HG03521 (cell line): ENCODE measurements around the gene GET4.
"Not testable (repeated sequence)": the region's sequence is repeated elsewhere in the genome, so short reads cannot be mapped to it uniquely, and the experiment has no call there.

Experiments used
- ATAC-seq: cut with Tn5 transposase; IDR thresholded peaks from one replicate; pipeline ENCODE4 v1.9.1; 2021; ENCODE audit warnings: mild to moderate bottlenecking, moderate library complexity; ENCODE audit not compliant: unreplicated experiment

Gene GET4

DNA sequence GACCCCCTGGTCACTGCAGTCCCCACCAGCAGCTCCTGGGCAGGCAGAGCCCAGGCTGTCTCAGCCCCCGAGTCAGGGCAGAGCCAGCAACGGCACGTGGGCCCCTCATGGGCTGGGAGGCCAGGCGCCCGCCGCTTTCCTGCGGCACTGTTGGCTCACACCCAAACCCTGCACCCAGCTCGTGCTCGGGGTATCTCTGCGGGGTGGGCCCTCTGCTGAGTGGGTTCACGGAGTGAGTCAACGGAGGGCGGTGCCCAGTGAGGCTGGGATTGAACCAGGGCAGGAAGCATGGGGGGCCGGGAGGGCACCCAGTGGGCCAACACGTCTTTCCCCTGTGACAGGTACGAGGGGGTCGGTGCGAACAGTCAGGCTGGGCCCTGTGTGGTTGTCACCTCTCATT is 49.2 kb downstream of the GET4 start:
- no peak for ATAC-seq

DNA sequence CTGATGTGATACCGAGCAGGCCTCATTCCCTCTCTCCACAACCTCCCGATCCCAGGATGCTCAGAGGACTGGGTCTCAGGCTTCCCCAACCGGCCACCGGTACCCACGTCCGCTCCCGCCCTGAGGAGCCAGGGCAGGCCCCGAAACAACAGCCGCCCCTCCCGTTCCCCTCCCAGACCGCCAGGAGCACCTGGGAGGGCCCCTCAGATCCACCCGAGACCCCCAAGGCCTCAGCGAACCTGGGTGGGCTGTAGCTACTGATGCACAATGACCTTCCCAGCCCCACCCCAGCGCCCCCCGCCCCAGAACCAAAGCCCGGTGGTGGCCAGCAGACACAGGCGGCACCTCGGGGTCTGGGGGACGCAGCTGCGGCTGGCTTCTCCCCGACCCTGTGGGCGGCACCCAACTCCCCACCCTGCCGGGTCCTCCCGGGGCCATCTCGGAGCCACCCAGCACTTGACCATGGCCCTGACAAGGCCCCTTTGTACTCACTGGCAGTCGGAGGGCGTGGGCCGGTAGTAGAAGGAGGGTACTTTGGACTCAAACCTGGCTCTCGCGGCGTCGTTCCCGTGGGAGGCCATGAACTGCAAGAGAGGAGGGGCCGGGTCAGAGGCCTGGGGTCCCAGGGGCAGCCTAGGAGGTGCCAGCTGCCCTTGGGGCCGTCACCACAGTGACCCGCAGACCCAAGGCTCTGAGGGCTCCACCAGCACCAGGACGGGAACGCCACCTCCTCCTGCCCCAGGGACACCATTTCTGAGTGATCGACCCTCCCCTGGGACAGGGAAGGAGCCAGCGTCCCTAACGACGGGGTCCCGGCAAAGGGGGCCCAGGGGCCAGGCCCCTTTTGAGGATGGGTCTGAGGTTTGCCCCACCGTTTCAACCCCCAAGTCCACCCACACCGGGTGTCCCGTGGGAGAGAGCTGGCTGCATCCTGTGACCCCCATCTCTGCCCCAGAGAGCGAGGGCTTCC is 50.0 kb downstream of the GET4 start:
- ATAC-seq: no peak

DNA sequence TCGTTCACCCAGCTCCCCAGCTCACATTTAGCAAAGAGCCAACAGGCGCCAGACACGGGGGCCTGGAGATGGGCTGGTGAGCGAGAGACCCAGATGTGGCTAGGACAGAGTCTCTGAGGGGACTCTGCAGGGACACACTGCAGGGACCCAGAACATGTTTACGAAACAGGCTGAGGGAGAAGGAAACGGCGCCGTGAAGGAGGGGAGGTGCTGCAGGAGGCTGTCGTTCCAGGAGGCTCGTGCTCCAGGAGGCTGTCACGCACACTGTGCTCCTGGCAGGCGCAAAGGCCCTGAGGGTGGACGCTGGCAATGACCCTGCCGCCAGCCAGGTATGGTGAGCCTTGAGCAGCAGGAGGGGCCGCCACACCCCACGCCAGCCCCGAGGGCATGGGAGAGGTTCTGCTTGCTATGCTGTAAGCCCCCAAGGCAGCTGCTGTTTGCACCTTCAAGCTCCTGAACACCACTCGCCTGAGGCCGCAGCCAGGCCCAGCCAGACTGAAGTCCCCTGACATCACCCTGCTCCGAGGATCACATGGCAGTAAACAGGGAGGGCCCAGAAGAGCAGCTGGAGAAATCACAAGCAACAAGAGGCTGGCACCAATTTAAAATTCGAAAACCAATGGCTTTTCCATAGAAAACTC is 50.8 kb downstream of the GET4 start:
- no peak for ATAC-seq

DNA sequence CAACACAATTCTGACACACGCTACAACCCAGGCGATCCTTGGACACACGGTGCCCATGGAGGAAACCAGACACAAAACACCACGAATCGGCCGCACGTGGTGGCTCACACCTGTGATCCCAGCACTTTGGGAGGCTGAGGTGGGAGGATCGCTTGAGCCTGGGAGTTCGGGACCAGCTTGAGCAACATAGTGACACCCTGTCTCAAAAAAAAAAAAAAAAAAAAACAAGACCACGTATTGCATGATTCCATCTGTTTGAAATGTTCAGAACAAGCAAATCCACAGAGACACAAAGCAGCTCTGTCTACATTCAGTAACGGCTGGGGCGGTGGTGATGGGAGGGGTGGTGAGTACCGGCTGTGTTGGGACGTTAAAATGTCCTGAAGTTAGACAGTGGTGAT is 53.0 kb downstream of the GET4 start:
- no peak for ATAC-seq

DNA sequence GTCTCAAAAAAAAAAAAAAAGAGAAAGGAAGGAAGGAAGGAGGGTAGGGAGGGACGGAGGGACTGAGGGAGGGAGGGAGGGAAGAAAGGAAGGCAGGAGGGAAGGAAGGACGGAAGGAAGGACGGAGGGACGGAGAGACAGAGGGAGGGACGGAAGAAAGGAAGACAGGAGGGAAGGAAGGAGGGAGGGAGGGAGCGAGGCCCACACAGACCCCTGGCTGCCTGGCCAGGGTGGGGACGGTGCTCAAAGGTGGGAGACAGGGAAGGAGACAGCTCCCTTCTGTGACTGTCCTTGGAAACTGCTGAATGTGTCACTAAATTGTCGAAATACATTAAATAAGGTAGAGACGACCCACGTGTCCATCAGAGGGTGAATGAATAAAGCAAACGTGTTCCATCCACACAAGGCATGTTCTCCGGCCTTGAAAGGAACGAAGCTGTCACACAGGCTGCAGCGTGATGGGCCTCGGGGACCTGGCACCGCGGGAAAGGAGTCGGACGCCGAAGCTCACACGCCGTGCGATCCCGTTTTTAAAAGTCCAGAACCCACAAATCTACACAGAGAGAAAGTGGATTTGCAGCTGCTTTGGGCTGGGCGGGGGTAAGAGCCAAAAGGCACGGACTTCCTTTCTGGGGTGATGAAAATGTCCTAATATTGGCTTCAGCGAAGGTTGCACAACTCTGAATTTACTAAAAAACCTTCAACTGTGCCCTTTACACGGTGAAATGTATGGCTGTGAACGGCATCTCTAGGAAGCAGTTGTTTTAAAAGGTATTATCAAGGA is 54.8 kb downstream of the GET4 start:
- ATAC-seq: no peak

DNA sequence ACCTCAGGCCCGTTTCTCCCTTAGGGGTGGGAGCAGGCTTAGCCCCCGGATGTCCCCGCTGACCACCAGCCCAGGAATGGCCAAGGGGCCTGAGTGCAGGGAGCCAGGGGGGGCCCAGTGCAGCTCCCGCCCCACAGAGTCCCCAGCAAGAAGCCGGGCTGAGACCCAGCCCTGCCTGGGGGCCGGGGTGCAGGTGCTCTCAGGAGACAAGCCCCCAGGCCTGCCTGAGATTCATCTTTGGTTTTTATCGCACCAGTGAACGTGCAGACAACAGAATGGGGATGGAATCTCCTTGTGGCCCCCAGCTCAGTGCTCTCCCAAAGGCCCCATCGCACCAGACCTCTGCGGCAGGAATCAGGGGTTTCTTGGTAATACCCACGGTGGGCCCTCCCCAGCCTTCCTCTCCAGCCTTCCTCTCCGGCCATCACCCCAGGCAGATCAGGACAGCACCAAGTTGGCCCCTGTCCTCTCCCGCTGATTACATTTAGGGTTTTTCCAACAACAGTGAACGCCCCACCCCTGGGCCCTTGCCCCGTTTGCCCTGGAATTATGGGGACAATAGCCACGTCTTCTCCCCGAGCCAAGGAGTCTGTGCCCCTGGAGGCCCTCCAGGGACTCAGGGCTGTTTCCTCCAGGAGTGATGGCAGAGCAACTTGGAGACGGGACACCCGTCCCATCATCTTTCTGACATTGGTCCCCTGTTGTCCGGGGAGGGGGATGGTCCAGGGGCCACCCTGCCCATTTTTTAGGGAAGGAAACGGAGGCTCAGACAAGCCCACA is 55.7 kb downstream of the GET4 start:
- no peak for ATAC-seq

DNA sequence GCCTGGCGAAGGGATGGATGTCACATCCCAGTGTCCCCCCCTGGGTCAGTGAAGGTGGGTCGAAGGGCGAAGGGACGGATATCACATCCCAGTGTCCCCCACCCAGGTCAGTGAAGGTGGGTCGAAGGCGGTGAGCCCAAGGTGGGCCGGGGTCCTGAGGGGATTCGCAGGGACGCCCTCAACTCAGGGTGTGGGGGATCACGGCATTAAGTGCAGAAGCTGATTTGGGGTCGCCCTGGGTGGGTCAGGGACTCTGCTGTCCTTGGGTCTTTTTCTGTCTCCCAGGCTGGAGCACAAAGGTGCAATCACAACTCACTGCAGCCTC is 56.3 kb downstream of the GET4 start:
- no peak for ATAC-seq

DNA sequence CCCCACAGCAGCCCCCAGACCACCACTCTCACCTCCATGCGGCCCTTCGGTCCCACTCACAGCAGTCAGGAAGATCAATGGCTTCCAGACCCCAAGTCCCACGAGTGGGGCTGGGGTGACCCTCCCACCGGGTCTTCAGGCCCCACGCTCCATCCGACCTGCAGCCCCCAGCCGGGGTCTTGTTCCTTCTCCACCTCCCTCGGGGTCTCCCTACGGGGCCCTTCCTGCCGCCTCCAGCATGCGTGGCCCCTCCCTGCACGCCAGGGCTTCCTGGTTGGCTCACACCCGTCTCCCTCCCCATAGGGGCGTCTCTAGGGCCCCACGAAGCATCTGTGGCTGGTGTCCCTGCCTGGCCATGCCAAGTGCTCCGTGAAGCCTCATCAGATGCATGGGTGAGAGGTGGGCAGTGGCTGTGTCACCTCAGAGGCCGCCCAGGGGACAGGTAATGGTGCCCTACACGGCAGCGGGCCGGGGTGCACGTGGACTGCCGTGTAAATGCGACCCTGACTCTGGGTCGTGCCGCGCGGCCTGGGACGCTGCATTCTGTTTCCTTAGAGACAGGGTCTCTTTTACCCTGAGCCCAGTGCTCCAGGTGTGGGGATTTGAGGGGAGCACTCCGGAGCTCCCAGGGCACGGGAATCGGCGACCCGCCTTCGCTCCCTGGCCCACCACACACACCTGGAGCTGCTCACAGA is 58.3 kb downstream of the GET4 start:
- no peak for ATAC-seq

DNA sequence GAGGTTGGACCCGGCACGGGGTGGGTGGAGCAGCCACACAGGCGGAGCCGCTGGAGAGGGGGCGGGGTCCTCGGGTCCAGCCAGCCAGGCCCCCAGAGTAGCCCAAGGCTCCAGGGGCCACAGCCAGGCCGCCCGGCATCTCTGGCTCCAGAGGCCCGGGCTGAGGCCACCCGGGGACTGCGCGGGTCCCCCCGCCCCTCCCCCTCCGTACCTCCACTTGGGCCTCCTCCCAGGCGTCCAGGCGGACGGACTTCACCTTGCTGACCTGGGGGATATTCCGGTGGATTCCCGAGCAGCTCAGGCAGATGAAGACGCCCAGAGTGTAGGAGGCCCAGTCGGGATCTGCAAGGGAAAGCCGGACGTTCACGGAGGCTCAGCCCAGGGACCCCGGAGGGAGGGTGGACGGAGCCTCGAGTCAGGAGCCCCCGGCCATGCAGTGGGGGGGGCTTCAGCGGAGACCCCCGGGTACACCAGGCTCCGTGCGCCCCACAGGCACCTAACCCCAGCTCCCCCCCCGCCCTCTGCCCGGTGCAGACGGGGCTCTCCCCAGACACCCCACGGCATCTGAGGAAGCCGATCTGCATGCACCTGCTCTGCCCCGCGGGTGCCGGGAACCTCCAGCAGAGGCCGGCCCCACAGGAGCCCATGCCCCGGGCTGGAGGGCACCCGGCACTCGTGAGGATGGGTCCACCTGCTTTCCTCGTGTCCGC is 59.0 kb downstream of the GET4 start:
- no peak for ATAC-seq

DNA sequence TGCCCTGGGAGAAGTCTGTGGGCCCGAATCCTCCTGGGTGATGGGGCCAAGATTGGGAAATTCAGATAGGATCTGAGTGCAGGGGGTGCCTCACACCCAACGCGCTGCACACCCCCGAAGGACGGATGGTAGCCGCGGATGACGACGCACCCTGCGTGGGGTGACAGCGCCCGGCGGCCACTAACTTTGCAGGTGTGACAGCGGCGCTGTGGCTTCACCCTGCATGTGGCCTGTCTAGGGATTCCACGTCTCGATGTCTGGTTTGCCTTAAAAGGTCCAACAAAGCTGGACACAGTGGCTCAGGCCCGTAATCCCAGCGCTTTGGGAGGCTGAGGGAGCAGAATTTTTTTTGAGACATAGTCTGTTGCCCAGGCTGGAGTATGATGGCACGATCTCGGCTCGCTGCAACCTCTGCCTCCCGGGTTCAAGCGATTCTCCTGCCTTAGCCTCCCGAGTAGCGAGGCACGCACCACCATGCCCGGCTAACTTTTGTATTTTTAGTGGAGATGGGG is 59.6 kb downstream of the GET4 start:
- ATAC-seq: no peak

DNA sequence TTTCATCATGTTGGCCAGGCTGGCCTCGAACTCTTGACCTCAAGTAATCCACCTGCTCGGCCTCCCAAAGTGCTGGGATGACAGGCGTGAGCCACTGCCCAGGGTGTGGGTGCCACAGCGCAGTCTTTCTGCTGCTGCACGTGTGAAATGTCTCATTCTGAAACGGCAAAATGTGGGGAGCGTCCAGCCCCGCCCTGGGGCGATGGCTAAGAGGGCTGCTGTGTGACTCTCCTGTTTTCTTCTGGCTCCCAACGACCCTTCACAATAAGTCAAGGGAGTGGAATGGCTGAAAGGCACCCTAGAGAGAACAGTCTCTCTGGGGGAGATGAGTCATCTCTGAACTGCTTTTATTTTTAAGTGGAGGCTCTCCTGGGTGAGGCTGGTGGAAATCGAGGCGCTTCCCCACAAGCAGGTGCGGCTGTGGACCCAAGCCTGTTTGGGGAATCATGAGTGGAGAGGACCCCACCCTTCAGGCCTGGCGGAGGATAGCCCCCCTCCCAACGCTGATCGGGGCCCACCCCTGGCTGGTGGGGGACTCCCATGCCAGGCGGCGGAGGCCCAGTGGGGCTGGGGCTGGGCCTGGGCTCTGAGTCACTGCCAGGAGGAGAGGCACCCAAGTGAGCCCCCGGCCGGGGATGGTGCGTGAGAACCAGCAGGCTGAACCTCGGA is 60.2 kb downstream of the GET4 start:
- peak; percentile 41 for ATAC-seq

DNA sequence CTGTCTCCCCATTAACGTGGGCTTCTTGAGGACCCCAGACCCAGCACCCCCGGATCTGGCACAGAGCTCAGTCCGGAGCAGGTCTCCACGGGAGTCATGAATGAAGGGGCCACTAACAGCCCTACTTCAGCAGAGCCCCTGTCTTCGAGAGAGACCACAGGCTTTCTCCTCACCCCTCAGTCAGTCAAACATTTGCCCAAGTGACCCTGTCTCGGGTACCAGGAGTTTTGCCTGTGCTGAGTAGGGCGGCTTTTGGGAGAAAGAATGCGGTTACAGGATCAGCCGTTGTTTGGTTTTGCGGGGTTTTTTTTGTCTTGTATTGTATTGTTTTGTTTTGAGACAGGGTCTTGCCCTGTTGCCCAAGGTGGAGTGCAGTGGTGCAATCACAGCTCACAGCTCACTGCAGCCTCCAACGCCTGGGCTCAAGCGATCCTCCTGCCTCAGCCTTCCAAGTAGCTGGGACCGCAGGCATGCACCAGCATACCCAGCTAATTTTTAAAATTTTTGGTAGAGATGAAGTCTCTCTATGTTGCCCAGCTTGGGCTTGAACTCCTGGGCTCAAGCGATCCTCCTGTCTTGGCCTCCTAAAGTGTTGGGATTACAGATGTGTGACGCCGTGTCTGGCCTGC is 61.6 kb downstream of the GET4 start:
- no peak for ATAC-seq

DNA sequence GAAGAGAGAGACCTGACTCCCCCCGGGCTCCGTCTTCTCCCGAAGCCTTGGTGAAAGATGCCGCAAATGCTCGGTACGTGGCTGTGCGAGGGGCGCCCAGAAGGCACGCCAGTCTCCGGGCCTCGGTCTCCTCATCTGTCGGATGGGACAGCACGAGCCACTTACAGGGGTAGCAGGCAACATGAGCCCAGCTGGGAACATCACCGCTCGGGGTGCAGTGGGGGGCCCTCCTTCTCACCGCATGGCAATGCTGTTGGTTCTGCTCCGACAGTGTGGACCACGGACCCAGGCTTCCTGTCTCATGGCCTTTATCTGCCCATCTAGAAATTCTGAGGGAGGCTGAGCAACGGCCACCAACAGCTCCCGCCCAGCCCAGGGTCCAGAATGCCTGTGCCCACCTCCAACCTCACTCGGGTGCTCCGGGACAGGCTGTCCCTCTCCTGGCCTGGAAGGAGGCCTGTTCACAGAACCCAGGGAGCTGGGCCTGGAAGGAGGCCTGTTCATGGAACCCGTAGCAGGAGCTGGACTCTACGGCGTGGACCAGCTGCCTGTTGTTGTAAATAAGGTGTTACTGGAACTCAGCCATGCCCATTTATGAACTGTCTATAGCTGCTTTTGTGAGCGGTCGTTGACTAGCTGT is 62.3 kb downstream of the GET4 start:
- no peak for ATAC-seq

DNA sequence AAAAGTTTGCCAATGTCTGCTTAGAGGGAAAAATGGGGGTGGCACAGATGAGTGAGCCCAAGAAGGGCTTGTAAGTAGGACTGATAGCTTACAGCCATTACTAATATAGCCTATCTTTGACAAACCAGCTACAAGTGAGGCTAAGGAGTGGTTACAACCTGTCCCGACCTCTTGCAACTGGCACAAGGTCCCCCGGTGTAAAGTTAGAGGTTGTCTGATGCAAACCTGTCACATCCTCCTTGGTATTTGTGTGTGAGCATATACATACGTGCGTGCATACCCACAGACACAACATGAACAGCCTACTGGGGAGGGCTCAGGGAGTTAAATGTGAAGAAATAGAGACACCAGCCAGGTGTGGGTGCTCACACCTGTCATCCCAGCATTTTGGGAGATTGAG is 63.5 kb downstream of the GET4 start:
- ATAC-seq: no peak

DNA sequence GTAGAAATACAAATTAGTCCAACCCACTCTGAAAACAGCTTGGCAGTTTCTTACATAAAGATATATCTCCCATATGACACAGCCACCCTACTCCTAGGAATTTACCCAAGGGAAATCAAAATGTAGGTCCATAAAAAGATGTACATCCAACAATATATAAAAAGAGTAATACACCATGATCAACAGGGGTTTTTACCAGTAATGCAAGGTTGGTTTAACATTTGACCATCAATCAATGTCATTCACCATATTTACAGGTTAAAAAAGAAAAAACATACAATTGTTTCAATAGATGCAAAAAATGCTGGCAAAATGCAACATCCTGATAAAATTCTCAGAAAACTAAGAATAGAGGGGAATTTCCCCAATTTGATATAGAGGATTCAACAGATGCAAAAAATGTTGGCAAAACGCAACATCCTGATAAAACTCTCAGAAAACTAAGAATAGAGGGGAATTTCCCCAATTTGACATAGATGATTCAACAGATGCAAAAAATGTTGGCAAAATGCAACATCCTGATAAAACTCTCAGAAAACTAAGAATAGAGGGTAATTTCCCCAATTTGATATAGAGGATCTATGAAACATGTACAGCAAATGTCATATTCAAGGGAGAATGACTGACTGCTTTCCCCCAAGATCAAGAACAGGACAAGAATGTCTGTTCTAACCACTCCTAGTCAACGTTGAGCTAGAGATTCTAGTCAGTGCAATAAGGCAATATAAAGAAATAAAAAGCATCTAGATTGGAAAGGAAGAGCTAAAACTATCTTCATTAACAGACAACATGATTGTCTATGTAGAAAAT is 64.5 kb downstream of the GET4 start:
- ATAC-seq: no peak

DNA sequence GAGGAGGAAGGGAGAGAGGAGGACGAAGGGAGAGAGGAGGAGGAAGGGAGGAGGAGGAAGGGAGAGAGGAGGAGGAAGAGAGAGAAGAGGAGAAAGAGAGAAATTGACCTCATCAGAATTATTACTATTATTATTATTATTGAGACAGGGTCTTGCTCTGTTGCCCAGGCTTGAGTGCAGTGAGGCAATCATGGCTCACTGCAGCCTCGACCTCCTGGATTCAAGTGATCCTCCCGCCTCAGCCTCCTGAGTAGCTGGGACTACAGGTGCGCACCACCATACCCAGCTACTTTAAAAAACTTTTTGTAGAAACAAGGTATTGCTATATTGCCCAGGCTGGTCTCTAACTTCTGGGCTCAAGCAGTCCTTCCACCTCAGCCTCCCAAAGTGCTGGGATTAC is 67.4 kb downstream of the GET4 start:
- ATAC-seq: not testable (repeated sequence)

DNA sequence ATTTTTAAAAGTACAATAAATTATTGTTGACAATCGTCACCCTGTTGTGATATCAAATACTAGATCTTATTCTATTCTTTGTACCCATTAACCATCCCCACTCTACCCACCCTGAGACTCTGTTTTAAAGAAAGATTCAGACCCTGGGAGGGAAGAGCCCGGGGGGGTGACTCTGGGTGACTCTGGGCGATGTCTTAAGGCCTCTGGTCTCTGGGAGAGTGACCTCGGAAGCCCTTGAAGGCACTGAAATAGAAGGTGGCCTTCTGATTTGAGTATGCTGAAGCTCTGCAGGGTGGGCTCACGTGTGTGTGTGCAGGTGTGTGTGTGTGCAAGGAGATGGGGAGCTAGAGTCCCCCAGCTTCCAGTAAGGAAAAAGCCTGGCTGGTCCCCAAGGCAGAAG is 68.4 kb downstream of the GET4 start:
- ATAC-seq: no peak
